ENCODE data around the gene KDM4C.
A peak's percentile ranks its signal among the peaks of the same experiment; 100 is the strongest.
"Not testable (repeated sequence)": the region's sequence is repeated elsewhere in the genome, so short reads cannot be mapped to it uniquely, and the experiment has no call there.

Gene KDM4C

GRCh38 chr9:6987381-6987780 is 229.6 kb downstream of the KDM4C start:
- no peak for DNase-seq

GRCh38 chr9:6991418-6991817 is 233.6 kb downstream of the KDM4C start:
- no peak for DNase-seq

GRCh38 chr9:6996061-6996854 is 238.5 kb downstream of the KDM4C start:
- no peak for DNase-seq

GRCh38 chr9:6997330-6997729 is 239.6 kb downstream of the KDM4C start:
- no peak for DNase-seq

- no peak for DNase-seq
Observed at GRCh38 chr9:6999794-7000193, 242.0 kb downstream of the KDM4C start.

GRCh38 chr9:7001571-7001970 is 243.8 kb downstream of the KDM4C start:
- no peak for DNase-seq

- no peak for DNase-seq
Observed at GRCh38 chr9:7003861-7004260, 246.1 kb downstream of the KDM4C start.

GRCh38 chr9:7006417-7006816 is 248.6 kb downstream of the KDM4C start:
- DNase-seq = no peak

- no peak for DNase-seq
Observed at GRCh38 chr9:7008411-7008810, 250.6 kb downstream of the KDM4C start.

- DNase-seq = no peak
Observed at GRCh38 chr9:7009065-7009464, 251.3 kb downstream of the KDM4C start.

- DNase-seq = no peak
Observed at GRCh38 chr9:7011395-7012067, 253.8 kb downstream of the KDM4C start.

- no peak for DNase-seq
Observed at GRCh38 chr9:7027996-7028395, 270.2 kb downstream of the KDM4C start.

- no peak for DNase-seq
Observed at GRCh38 chr9:7028591-7028990, 270.8 kb downstream of the KDM4C start.

GRCh38 chr9:7030943-7031342 is 273.2 kb downstream of the KDM4C start:
- DNase-seq = not testable (repeated sequence)

- no peak for DNase-seq
Observed at GRCh38 chr9:7033076-7034045, 275.6 kb downstream of the KDM4C start.

- DNase-seq = no peak
Observed at GRCh38 chr9:7037176-7037575, 279.4 kb downstream of the KDM4C start.

- no peak for DNase-seq
Observed at GRCh38 chr9:7042124-7042523, 284.4 kb downstream of the KDM4C start.

GRCh38 chr9:7045361-7045760 is 287.6 kb downstream of the KDM4C start:
- DNase-seq = no peak

- DNase-seq = no peak
Observed at GRCh38 chr9:7051711-7052110, 293.9 kb downstream of the KDM4C start.

GRCh38 chr9:7053903-7054302 is 296.1 kb downstream of the KDM4C start:
- DNase-seq = no peak

GRCh38 chr9:7055171-7055903 is 297.6 kb downstream of the KDM4C start:
- no peak for DNase-seq

- DNase-seq = no peak
Observed at GRCh38 chr9:7056254-7056653, 298.5 kb downstream of the KDM4C start.

GRCh38 chr9:7058473-7058872 is 300.7 kb downstream of the KDM4C start:
- peak in 1 of 2 experiments; percentile 8 for DNase-seq

Measured in NCI-H446 (cell line).